ENCODE data around the gene MINPP1. TPM values are rescaled to one million over a fixed set of nuclear protein-coding genes. Genes with fewer than 3 reads are reported as not detected.

The MINPP1 gene
- total RNA-seq, 1 donor from 2014 or later: 14.3 TPM

GRCh38 chr10:87500646-87501048 is 4.0 kb upstream of the MINPP1 start:
- no peak overlapping the region for H3K27ac ChIP-seq
- H3K4me3 ChIP-seq: no peak overlapping the region
- TF ChIP-seq, protein P1, sequence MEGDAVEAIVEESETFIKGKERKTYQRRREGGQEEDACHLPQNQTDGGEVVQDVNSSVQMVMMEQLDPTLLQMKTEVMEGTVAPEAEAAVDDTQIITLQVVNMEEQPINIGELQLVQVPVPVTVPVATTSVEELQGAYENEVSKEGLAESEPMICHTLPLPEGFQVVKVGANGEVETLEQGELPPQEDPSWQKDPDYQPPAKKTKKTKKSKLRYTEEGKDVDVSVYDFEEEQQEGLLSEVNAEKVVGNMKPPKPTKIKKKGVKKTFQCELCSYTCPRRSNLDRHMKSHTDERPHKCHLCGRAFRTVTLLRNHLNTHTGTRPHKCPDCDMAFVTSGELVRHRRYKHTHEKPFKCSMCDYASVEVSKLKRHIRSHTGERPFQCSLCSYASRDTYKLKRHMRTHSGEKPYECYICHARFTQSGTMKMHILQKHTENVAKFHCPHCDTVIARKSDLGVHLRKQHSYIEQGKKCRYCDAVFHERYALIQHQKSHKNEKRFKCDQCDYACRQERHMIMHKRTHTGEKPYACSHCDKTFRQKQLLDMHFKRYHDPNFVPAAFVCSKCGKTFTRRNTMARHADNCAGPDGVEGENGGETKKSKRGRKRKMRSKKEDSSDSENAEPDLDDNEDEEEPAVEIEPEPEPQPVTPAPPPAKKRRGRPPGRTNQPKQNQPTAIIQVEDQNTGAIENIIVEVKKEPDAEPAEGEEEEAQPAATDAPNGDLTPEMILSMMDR (IDR thresholded peaks at IDR 0.05): no peak

GRCh38 chr10:87503401-87503800 is 1.3 kb upstream of the MINPP1 start:
- Histone ChIP-seq H3K4me1 (peaks cover 7 to 15% of the 10 kb centered on the region in 2 donors), H3K9me3 (no peaks in the 10 kb centered on the region), H3K27me3 (no peaks in the 10 kb centered on the region), H3K36me3 (no peaks in the 10 kb centered on the region), H3K4me3 (no peak overlapping the region), H3K27ac (peak overlapping the region in 1 of 2 donors; percentile 92)
- TF ChIP-seq, protein P1 (IDR thresholded peaks at IDR 0.05): no peak
- intact Hi-C loops (cut with DNase I): no loop called here
- DNase-seq (ENCODE audit: low spot score in 2 of 2): no peak

More at GRCh38 chr10:87500646-87501048, 4.0 kb upstream of the MINPP1 start:
- H3K27me3 ChIP-seq: no peaks in the 10 kb centered on the region
- H3K4me1 ChIP-seq: peaks cover 4 to 5% of the 10 kb centered on the region in 2 donors
- no peaks in the 10 kb centered on the region for H3K9me3 ChIP-seq
- no peaks in the 10 kb centered on the region for H3K36me3 ChIP-seq
- no peak for DNase-seq (ENCODE audit: low spot score in 2 of 2)
- intact Hi-C loops (cut with DNase I): no loop called here

DNA sequence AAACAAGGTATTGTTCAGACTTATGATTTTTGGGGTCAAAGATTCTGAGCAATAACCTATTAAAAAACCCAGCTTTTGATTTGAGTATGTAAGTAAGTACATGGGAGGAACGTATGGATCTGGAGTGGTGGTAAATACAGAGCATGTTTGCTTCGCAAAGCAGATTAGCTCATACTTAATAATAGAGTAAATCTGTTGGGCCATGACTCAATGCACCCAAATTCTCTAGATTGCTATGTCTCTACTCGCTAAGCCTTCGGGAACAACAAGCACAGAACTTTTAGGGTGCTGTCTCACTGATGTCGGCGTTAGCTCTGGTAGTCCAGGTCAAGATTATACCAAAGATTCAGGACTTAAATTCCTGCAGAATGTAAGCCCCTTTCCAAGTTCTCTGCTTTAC is 807 bp upstream of the MINPP1 start:
- TF ChIP-seq, protein P1 (IDR thresholded peaks at IDR 0.05): no peak
- intact Hi-C loops (cut with DNase I): no loop called here
- Histone ChIP-seq H3K9me3 (no peaks in the 10 kb centered on the region), H3K4me1 (peaks cover 7 to 15% of the 10 kb centered on the region in 2 donors), H3K36me3 (no peaks in the 10 kb centered on the region), H3K27me3 (no peaks in the 10 kb centered on the region), H3K27ac (peak overlapping the region; percentile 89 to 92), H3K4me3 (peak overlapping the region; percentile 78 to 89)
- DNase-seq (ENCODE audit: low spot score in 2 of 2): no peak

- TF ChIP-seq, protein P1 (IDR thresholded peaks at IDR 0.05): no peak
Measured at GRCh38 chr10:87504307-87504639, 420 bp upstream of the MINPP1 start.

DNA sequence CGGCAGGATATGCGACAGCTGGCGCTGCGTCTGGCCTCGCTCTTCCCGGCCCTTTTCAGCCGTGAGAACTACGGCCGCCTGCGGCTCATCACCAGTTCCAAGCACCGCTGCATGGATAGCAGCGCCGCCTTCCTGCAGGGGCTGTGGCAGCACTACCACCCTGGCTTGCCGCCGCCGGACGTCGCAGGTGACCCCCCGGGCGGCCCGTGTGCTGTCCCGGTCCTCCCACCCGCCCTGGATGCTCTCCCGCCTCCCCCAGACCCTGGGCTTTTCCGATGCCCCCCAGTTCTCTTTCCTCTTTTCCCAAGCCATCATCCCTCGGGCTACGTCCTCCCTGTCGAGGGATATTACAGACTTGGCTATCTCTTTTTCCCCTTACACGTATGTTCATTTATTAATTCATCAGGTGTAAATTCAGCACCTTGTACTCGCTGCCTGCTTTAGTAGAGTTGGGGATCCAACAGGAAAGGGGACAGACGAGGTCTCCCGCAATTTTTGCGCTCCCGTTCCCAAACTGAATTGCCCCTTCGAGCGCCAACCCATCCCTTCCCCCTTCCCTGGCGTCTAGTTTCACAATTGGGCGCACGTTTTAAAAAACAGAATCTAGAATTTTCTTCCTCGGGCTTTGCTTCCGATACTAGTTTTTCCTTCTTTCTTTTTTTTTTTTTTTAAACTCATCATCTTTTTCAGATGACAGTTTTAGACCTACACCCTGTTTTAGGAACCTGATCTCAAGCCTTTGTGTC is 846 bp downstream of the MINPP1 start:
- H3K4me3 ChIP-seq: peak overlapping the region; percentile 78 to 89
- TF ChIP-seq, protein P1 (IDR thresholded peaks at IDR 0.05): peak in 2 of 3 experiments; percentile 32 to 56
- intact Hi-C loops (cut with DNase I): no loop called here
- no peak for DNase-seq (ENCODE audit: low spot score in 2 of 2)
- H3K27me3 ChIP-seq: no peaks in the 10 kb centered on the region
- peak overlapping the region; percentile 89 to 92 for H3K27ac ChIP-seq
- no peaks in the 10 kb centered on the region for H3K9me3 ChIP-seq
- H3K4me1 ChIP-seq: peaks cover 7 to 15% of the 10 kb centered on the region in 2 donors
- no peaks in the 10 kb centered on the region for H3K36me3 ChIP-seq

More at GRCh38 chr10:87504307-87504639, 420 bp upstream of the MINPP1 start:
- intact Hi-C loops (cut with DNase I): no loop called here
- H3K4me1 ChIP-seq: peaks cover 7 to 15% of the 10 kb centered on the region in 2 donors
- peak overlapping the region; percentile 78 to 89 for H3K4me3 ChIP-seq
- no peaks in the 10 kb centered on the region for H3K36me3 ChIP-seq
- H3K9me3 ChIP-seq: no peaks in the 10 kb centered on the region
- DNase-seq (ENCODE audit: low spot score in 2 of 2): no peak
- H3K27me3 ChIP-seq: no peaks in the 10 kb centered on the region
- peak overlapping the region; percentile 89 to 92 for H3K27ac ChIP-seq

Measured in ascending aorta (tissue), 2 donors.